GM06990 (cell line): ENCODE results near the gene CDT1.
A peak's percentile ranks its signal among the peaks of the same experiment; 100 is the strongest.

Experiments used
- DNase-seq: peaks from one replicate; pipeline ENCODE4 v3.0.0-alpha.2; 2011; ENCODE audit not compliant: insufficient read length; ENCODE audit errors: extremely low read depth
- H3K27me3 ChIP-seq: replicated peaks from 2 replicates; pipeline ENCODE4 v1.6.0; 2011; ENCODE audit warnings: low read length; ENCODE audit not compliant: control insufficient read depth, insufficient read depth
- H3K36me3 ChIP-seq: 2 replicates; pipeline ENCODE4 v1.5.1; 2011; ENCODE audit warnings: low read length; ENCODE audit not compliant: control insufficient read depth, insufficient read depth
- H3K4me3 ChIP-seq: replicated peaks from 2 replicates; pipeline ENCODE4 v1.5.1; 2011; ENCODE audit warnings: low read depth, mild to moderate bottlenecking, control low read depth, low read length
- TF ChIP-seq, protein P1 (sequence below): IDR thresholded peaks from 2 replicates; pipeline ENCODE4 v1.5.1; 2011; ENCODE audit warnings: low read length, control low read depth, mild to moderate bottlenecking, inconsistent platforms; ENCODE audit not compliant: insufficient read depth, poor library complexity, severe bottlenecking

Gene CDT1

DNA sequence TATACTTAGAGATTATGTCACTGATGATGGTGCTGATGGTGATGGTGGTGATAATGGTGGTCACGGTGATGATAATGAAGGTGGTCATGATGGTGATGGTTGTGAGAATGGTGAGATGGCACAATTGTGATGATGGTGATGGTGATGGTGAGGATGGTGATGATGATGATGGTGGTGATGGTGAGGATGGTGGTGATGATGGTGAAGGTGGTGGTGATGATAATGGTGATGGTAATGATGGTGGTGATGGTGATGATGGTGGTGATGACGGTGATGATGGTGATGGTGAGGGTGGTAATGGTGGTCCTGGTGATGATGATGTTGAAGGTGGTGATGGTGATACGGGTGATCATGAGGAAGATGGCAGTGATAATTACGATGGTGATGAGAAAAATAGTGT lies 5.5 kb upstream of the CDT1 start:
- TF ChIP-seq, protein P1, sequence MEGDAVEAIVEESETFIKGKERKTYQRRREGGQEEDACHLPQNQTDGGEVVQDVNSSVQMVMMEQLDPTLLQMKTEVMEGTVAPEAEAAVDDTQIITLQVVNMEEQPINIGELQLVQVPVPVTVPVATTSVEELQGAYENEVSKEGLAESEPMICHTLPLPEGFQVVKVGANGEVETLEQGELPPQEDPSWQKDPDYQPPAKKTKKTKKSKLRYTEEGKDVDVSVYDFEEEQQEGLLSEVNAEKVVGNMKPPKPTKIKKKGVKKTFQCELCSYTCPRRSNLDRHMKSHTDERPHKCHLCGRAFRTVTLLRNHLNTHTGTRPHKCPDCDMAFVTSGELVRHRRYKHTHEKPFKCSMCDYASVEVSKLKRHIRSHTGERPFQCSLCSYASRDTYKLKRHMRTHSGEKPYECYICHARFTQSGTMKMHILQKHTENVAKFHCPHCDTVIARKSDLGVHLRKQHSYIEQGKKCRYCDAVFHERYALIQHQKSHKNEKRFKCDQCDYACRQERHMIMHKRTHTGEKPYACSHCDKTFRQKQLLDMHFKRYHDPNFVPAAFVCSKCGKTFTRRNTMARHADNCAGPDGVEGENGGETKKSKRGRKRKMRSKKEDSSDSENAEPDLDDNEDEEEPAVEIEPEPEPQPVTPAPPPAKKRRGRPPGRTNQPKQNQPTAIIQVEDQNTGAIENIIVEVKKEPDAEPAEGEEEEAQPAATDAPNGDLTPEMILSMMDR: no peak
- DNase-seq: no peak
- H3K4me3 ChIP-seq: no peak overlapping the region
- H3K36me3 ChIP-seq: no peaks in the 10 kb centered on the region; the same call in 1 of the 2 replicates
- H3K27me3 ChIP-seq: no peaks in the 10 kb centered on the region

DNA sequence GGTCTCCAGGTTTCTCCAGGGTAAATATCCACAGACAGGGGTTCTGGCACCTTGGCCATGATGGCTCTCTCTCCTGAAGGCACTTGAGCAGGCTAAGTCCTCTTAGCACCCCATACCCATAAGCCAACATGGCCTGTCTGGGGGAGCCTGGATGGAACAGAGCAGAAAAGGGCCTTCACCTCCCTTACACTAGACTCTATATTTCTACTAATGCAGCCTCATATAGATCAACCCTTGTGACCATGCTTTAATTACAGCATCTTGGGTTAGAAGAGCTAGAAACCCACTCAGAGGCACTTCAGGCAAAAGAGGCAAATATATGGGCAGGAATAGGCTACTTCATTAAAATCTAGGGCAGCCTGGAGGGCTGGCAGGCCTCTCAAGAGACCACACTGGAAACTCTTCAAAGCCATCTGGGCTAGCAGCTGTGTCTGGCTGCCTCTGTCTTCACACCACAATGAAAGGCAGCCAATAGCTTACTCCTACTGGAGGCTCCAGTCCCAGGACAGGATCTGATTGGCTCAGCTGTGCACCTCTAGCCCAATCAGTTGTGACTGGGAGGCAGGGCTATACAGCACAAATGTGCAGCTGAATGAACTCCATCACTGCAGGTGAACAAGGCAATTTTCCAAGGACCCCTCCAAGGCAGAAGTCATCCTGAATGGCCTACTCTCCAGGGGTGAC lies 4.7 kb upstream of the CDT1 start:
- H3K4me3 ChIP-seq: no peak overlapping the region
- DNase-seq: no peak
- TF ChIP-seq, protein P1: no peak
- H3K36me3 ChIP-seq: no peaks in the 10 kb centered on the region; the same call in 1 of the 2 replicates
- H3K27me3 ChIP-seq: no peaks in the 10 kb centered on the region

DNA sequence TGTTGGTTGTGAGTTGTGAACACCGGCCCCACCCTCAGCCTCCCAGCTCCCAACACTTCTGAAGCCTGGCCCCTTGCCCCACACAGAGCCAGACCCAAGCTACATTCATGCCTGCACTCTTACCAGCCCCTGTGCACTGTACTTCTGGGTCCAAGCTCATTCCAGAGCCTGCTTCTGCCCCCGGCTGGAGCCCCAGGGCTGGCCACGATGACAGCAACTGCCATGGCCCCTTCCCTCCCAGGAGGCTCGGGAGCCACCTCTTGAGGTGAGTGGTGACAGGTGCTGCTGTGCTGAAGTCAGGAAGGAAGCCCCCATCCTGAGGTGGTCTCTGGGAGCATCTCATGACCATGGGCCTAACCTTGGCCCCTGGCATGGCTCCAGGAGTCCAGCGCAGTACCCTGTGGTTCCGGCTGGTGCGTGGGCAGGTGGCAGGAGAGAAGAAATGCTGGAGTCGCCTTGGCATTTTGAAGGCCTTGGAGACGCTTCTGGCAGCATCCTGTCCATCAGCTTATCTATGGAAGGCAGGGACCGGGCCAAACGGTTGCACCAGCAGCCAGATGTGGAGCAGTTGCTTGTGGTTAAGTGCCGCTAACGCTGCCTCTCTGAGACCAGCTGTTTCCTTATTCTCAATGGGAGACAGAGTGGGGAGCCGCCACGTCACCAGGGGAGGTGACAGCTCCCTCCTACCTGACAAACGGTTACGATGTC lies 3.9 kb upstream of the CDT1 start:
- DNase-seq: no peak
- TF ChIP-seq, protein P1: no peak
- H3K4me3 ChIP-seq: no peak overlapping the region
- H3K27me3 ChIP-seq: no peaks in the 10 kb centered on the region
- H3K36me3 ChIP-seq: no peaks in the 10 kb centered on the region; the same call in 1 of the 2 replicates

DNA sequence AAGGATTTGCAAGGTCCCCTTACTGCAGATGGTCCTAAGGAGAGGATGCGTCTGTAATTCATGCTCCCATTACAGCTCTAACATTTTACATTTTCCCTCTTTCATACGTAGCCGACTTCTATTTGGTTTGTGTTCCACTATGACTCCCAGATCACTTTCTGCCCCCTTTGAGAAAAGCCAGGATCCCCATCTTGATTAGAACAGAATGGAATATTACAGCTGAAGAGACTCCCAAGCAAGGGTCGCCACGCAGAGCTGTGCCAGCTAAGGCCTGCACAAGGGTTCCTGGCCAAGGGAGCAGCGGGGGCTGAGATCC lies 3.4 kb upstream of the CDT1 start:
- TF ChIP-seq, protein P1: no peak

DNA sequence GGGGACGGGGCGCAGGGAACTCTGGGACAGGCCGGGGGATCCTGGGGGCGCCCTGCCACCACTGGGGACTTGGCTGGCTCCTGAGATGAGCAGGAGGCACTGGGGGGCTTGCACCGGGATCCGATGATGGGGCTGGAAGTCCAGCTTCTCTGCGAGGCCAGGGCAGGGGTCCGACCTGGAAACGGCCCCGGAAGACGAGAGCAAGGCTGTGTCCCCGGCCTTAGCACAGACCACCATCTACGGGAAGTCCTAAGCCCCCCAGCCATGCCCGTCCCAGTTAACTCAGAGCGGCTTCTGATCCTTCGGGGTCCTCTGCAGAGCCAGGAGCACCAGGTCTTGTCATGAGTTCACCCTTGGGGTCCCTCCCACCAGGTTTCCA lies 573 bp downstream of the CDT1 start:
- TF ChIP-seq, protein P1: no peak
- Histone ChIP-seq H3K27me3 (no peaks in the 10 kb centered on the region), H3K4me3 (peak overlapping the region; percentile 84), H3K36me3 (peaks cover 30% of the 10 kb centered on the region)
- DNase-seq: no peak

More for the DNA sequence above, 3.4 kb upstream of the CDT1 start:
- no peaks in the 10 kb centered on the region for H3K27me3 ChIP-seq
- peaks cover under 1% of the 10 kb centered on the region for H3K36me3 ChIP-seq
- H3K4me3 ChIP-seq: no peak overlapping the region
- DNase-seq: no peak
